HG02885 (cell line): ENCODE results near the gene PTPN14.
"Not testable (repeated sequence)": the region's sequence is repeated elsewhere in the genome, so short reads cannot be mapped to it uniquely, and the experiment has no call there.

Source experiments
- ATAC-seq: cut with Tn5 transposase; IDR thresholded peaks from one replicate; pipeline ENCODE4 v1.9.1; 2021; ENCODE audit warnings: mild to moderate bottlenecking; ENCODE audit not compliant: unreplicated experiment, poor library complexity

Gene PTPN14

GRCh38 chr1:214551436-214552173 lies at the start of gene PTPN14:
Gene PTPN14 (minus strand): TSS chr1:214551602. CDS start chr1:214464803, 86,799 bp downstream.
- no peak for ATAC-seq

DNA sequence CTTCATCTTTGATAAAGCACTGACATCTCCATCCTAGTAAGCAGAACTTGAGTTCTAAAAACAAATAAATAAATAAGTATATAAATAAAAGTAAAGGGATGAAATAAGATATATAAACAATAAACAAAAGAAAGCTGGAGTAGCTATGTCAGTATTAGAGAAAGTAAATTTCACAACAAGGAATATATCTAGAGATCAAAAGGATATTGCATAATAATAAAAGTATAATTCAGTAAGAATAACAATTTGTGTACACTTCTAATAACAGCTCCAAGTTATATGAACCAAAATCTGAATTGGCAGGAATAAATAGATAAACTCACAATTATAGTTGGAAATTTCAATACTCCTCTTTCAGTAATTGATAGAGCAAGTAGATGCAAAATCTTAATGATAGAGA lies 41.8 kb upstream of the PTPN14 start:
- no peak for ATAC-seq

DNA sequence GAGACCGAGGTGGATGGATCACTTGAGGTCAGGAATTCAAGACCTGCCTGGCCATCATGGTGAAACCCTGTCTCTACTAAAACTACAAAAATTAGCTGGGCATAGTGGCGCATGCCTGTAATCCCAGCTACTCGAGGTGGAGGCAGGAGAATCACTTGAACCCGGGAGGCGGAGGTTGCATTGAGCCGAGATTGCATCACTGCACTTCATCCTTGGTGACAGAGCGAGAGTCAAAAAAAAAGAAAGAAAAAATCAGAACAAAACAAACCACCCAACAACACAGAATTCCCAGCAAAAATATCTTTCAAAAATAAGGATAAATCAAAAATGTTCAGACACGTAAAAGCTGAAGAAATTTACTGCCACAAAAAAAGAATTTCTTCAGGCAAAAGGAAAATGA lies 40.5 kb upstream of the PTPN14 start:
- ATAC-seq: not testable (repeated sequence)

- ATAC-seq: no peak
Observed at GRCh38 chr1:214590696-214591095, 39.3 kb upstream of the PTPN14 start.

- ATAC-seq: no peak
Observed at GRCh38 chr1:214588963-214589597, 37.7 kb upstream of the PTPN14 start.

DNA sequence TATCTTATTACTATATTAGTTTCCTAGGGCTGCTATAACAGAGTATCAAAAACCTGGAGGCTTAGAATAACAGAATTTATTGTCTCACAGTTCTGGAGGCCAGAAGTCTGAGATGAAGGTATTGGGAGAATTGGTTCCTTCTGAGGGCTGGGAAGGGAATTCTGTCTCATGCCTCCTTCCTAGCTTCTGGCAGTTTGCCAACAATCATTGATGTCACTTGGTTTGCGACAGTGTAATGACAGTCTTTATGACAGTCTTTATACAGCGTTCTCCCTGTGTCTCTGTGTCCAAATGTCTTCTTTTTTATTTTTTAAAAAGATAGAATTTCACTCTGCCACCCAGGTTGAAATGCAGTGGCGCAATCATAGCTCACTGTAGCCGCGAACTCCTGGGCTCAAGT lies 35.8 kb upstream of the PTPN14 start:
- no peak for ATAC-seq

GRCh38 chr1:214586621-214587020 lies 35.2 kb upstream of the PTPN14 start:
- no peak for ATAC-seq

DNA sequence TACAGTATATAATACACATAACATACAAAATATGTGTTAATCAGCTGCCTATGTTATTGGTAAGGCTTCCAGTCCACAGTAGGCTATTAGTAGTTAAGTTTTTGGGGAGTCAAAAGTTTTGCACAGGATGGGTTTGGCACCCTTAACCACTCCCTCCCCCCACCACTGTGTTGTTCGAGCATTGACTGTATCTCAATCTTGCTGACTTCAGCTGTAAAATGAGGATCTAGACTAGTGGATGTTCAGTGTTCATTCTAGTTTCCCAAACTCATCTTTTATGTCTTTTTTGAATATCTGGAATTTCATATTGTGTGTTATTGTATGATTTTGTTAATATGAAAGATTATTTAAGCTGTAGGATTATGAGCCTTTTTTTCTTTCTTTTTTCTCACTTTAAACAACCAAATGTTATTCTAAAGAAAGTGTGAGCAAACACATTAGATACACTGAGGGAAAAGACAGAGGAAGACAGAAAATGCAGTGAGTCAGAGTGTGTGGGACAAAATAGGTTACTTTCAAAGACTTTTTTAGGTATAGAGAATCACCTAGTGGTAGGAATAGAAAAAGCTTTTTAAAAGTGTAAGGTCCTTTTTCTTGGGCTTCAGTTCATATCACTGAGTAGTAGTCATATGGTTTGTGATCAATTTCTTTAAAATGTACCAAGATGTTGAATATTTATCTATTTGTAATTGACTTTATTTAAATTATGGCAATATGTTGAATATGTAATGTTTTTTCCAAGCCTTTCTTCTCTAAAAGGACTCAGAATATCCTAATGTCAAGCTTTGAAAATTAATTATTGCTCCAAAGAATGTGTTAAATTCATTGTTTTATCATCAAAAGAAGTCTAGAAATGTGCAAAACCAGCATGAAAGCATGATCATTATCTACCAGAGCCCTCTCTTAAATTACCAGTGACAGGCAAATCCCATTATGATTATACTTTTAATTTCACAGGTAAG lies 33.7 kb upstream of the PTPN14 start:
- peak; percentile 76 for ATAC-seq

GRCh38 chr1:214583824-214584554 lies 32.6 kb upstream of the PTPN14 start:
- ATAC-seq: no peak

- ATAC-seq: no peak
Observed at GRCh38 chr1:214583113-214583512, 31.7 kb upstream of the PTPN14 start.

DNA sequence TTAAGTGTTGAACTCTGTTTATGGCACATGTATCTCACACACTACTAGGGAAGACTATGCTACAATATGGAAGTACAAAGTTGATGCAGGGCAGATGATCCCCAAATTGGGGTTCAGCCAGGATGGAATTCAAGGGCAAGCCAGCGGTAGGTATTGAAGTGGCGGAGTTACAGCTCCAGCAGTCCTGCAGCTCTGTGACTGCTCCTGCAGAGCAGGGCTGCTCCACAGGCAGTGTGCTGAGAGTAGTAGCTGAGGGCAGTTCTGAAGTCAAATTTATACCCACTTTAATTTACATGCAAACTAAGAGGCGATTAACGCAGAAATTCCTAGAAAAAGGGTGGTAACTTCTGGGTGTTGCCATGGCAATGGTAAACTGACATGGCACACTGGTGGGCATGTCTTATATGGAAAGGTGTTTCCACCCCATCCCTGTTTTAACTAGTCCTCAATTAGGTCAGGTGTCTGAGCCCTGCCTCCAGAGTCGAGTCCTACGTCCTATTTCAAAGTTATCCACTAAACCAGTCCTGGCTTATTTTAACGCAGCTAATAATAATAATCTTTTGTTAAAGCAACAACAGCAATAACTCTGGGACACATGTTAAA lies 31.0 kb upstream of the PTPN14 start:
- no peak for ATAC-seq

- no peak for ATAC-seq
Observed at GRCh38 chr1:214581785-214582184, 30.4 kb upstream of the PTPN14 start.

GRCh38 chr1:214579183-214579582 lies 27.8 kb upstream of the PTPN14 start:
- ATAC-seq: no peak

GRCh38 chr1:214576120-214576519 lies 24.7 kb upstream of the PTPN14 start:
- not testable (repeated sequence) for ATAC-seq

GRCh38 chr1:214574598-214575411 lies 23.4 kb upstream of the PTPN14 start:
- no peak for ATAC-seq

- ATAC-seq: no peak
Observed at GRCh38 chr1:214573386-214574318, 22.2 kb upstream of the PTPN14 start.

- no peak for ATAC-seq
Observed at GRCh38 chr1:214571281-214571680, 19.9 kb upstream of the PTPN14 start.

DNA sequence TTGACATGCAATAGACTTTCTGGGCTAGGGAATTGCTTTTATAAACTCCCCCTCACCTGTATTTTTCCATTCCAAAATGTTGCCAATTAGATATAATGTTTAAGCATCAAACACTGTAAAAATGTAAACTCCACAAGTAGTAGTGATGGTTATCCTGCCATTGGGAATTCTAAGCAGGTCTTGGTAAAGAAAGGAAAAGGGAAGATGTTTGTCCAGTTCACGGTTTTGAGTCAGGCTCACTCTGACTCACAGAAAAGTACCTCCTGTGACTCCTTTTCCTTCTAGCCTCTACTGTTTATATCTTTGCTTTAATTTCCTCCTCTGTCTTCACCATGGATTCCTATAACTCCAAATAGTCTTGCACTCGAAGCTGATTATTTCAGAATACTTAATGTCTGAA lies 19.0 kb upstream of the PTPN14 start:
- no peak for ATAC-seq
